PC-3 (cell line): ENCODE data around the gene ELMO3. TPM values are rescaled to one million over a fixed set of nuclear protein-coding genes. Genes with fewer than 3 reads are reported as not detected.
A peak's percentile ranks its signal among the peaks of the same experiment; 100 is the strongest.

ENCODE experiments used
- ATAC-seq: fragments of 200-7000 bp; cut with Tn5 transposase; 2 replicates; pipeline ENCODE4 v1.9.1; 2020; ENCODE audit warnings: mild to moderate bottlenecking, moderate library complexity
- BruUV-seq: library from RNA; stranded (reverse); fragments of 400-500 nt; replicated peaks from 2 replicates; lab custom pipeline; 2021; lab: Mats Ljungman, UMichigan
- CTCF ChIA-PET: fragments of 300-600 bp; sonication (Branson Sonifier 250); formaldehyde crosslinking; loops from one replicate; lab custom pipeline; 2022; ENCODE audit warnings: antibody characterized with exemption; lab: Charles Lee
- POLR2A ChIA-PET: fragments of 300-600 bp; sonication (Branson Sonifier 250); formaldehyde crosslinking; loops from one replicate; lab custom pipeline; 2022; ENCODE audit warnings: antibody characterized with exemption; ENCODE audit not compliant: unreplicated experiment; lab: Charles Lee
- DNase-seq: peaks from one replicate; pipeline ENCODE4 v3.0.0-alpha.2; 2015
- H2AFZ ChIP-seq: fragments of 300-600 bp; sonication (generic); 2 replicates; pipeline ENCODE4 v1.6.0; 2016; ENCODE audit warnings: antibody characterized with exemption, low read length
- H3F3A ChIP-seq: fragments of 300-600 bp; sonication (generic); one replicate; pipeline ENCODE4 v1.6.0; 2017; ENCODE audit warnings: antibody characterized with exemption, low read length, control low read depth, mild to moderate bottlenecking; ENCODE audit not compliant: unreplicated experiment
- H3K27ac ChIP-seq: fragments of 300-600 bp; sonication (generic); 2 replicates; pipeline ENCODE4 v1.5.1; 2016; ENCODE audit warnings: mild to moderate bottlenecking, low read length
- H3K27me3 ChIP-seq: fragments of 300-600 bp; sonication (generic); 2 replicates; pipeline ENCODE4 v1.6.1; 2016; ENCODE audit warnings: low read length, mixed read lengths
- H3K36me3 ChIP-seq: fragments of 300-600 bp; sonication (generic); 2 replicates; pipeline ENCODE4 v1.6.1; 2016; ENCODE audit warnings: low read depth, mixed run types, low read length, mixed read lengths
- H3K4me1 ChIP-seq: fragments of 300-600 bp; sonication (generic); 2 replicates; pipeline ENCODE4 v1.5.1; 2016; ENCODE audit warnings: low read length; ENCODE audit not compliant: insufficient read depth
- H3K4me2 ChIP-seq: fragments of 300-600 bp; sonication (generic); 2 replicates; pipeline ENCODE4 v1.6.0; 2016; ENCODE audit warnings: low read length
- H3K4me3 ChIP-seq: fragments of 300-600 bp; sonication (generic); 2 replicates; pipeline ENCODE4 v1.5.1; 2016; ENCODE audit warnings: mild to moderate bottlenecking, low read length, mixed read lengths
- H3K79me2 ChIP-seq: fragments of 300-600 bp; sonication (generic); 2 replicates; pipeline ENCODE4 v1.6.1; 2017; ENCODE audit warnings: low read length, mixed read lengths
- H3K9ac ChIP-seq: fragments of 300-600 bp; sonication (generic); 2 replicates; pipeline ENCODE4 v1.6.0; 2016; ENCODE audit warnings: mild to moderate bottlenecking, low read length
- H3K9me2 ChIP-seq: fragments of 300-600 bp; sonication (generic); replicated peaks from 2 replicates; pipeline ENCODE4 v1.6.1; 2016; ENCODE audit warnings: mixed run types, low read length, mixed read lengths
- H3K9me3 ChIP-seq: fragments of 300-600 bp; sonication (generic); 2 replicates; pipeline ENCODE4 v1.6.1; 2016; ENCODE audit warnings: low read length, mixed read lengths
- H4K20me1 ChIP-seq: fragments of 300-600 bp; sonication (generic); 2 replicates; pipeline ENCODE4 v1.6.1; 2016; ENCODE audit warnings: low read length, mixed read lengths
- CTCF ChIP-seq: fragments of 300-600 bp; sonication (generic); conservative IDR thresholded peaks from 2 replicates; pipeline ENCODE4 v1.5.1; 2017; ENCODE audit warnings: antibody characterized with exemption, low read depth, mild to moderate bottlenecking, low read length
- EZH2 ChIP-seq: fragments of 300-600 bp; sonication (generic); IDR thresholded peaks from one replicate; pipeline ENCODE4 v1.6.1; 2017; ENCODE audit warnings: antibody characterized with exemption, mild to moderate bottlenecking, low read length; ENCODE audit not compliant: unreplicated experiment
- EZH2phosphoT487 ChIP-seq: fragments of 300-600 bp; sonication (generic); IDR thresholded peaks from 2 replicates; pipeline ENCODE4 v1.6.1; 2018; ENCODE audit warnings: mild to moderate bottlenecking, antibody characterized with exemption, low read length, borderline replicate concordance
- intact Hi-C: fragments of 100-400 bp; cut with micrococcal nuclease; formaldehyde crosslinking; loops from 2 replicates; pipeline ENCODE4 v1.9.0; 2023
- total RNA-seq: library from RNA; depleted of rRNA; stranded (reverse); fragments of >200 nt; gene quantifications from 2 replicates; pipeline ENCODE4 v1.2.3, GENCODE V29; 2014

ELMO3 gene
- total RNA-seq, 1 experiment from 2014 or later, result 2.2 TPM

GRCh38 chr16:67227567-67227921 is 28.6 kb downstream of the ELMO3 start:
- H3K27ac ChIP-seq, result peak overlapping the region; percentile 58; the same call in 1 of the 2 replicates
- intact Hi-C loops, result no loop called here
- no peaks in the 10 kb centered on the region for H3F3A ChIP-seq
- no peak for TF ChIP-seq CTCF
- no peak for TF ChIP-seq EZH2
- TF ChIP-seq EZH2phosphoT487, result no peak
- ATAC-seq, result no peak
- H3K4me1 ChIP-seq, result peaks cover 12% of the 10 kb centered on the region; the same call in 1 of the 2 replicates
- H3K9ac ChIP-seq, result peak overlapping the region; percentile 94
- H4K20me1 ChIP-seq, result no peaks in the 10 kb centered on the region
- peak overlapping the region; percentile 84 for H3K4me2 ChIP-seq
- ChIA-PET POLR2A (interaction anchor here (0.6 kb wide), 1 partner anchor 20 kb away, joined by 3 read pairs; no protein-coding TSS in a partner anchor), CTCF (interaction anchor here (1.3 to 1.7 kb wide), 2 partner anchors 17 to 29 kb away, joined by 5 to 9 read pairs; partner anchors contain the start of gene ELMO3)
- H3K36me3 ChIP-seq, result peaks cover 18% of the 10 kb centered on the region; the same call in 1 of the 2 replicates
- no peaks in the 10 kb centered on the region for H3K9me2 ChIP-seq
- peaks cover 19% of the 10 kb centered on the region for H3K79me2 ChIP-seq
- no peaks in the 10 kb centered on the region for H3K9me3 ChIP-seq
- H2AFZ ChIP-seq, result peak overlapping the region; percentile 88; the same call in 1 of the 2 replicates
- no peaks in the 10 kb centered on the region for H3K27me3 ChIP-seq
- BruUV-seq, result no TSS peak
- no peak for DNase-seq
- peak overlapping the region; percentile 100 for H3K4me3 ChIP-seq

GRCh38 chr16:67228034-67228785 is 29.3 kb downstream of the ELMO3 start:
- no peaks in the 10 kb centered on the region for H4K20me1 ChIP-seq
- BruUV-seq, result no TSS peak
- TF ChIP-seq EZH2phosphoT487 (no peak), EZH2 (no peak), CTCF (no peak)
- no peak overlapping the region for H3K27ac ChIP-seq
- H3K79me2 ChIP-seq, result peaks cover 19% of the 10 kb centered on the region
- no peaks in the 10 kb centered on the region for H3K9me2 ChIP-seq
- no peak overlapping the region for H3K9ac ChIP-seq
- H3K4me2 ChIP-seq, result peak overlapping the region; percentile 84
- ChIA-PET POLR2A (no interaction called here), CTCF (interaction anchor here (1.7 kb wide), 1 partner anchor 16 kb away, joined by 5 read pairs; no protein-coding TSS in a partner anchor)
- intact Hi-C loops, result no loop called here
- no peak overlapping the region for H2AFZ ChIP-seq
- H3K9me3 ChIP-seq, result no peaks in the 10 kb centered on the region
- DNase-seq (no peak), ATAC-seq (no peak)
- H3K27me3 ChIP-seq, result no peaks in the 10 kb centered on the region
- H3K4me3 ChIP-seq, result peak overlapping the region; percentile 100
- H3K4me1 ChIP-seq, result peaks cover 12% of the 10 kb centered on the region; the same call in 1 of the 2 replicates
- no peaks in the 10 kb centered on the region for H3F3A ChIP-seq
- H3K36me3 ChIP-seq, result peaks cover 18% of the 10 kb centered on the region; the same call in 1 of the 2 replicates

- TF ChIP-seq EZH2phosphoT487 (no peak), EZH2 (no peak), CTCF (no peak)
- no peaks in the 10 kb centered on the region for H3F3A ChIP-seq
- DNase-seq (no peak), ATAC-seq (no peak)
- H3K36me3 ChIP-seq, result peaks cover 18% of the 10 kb centered on the region; the same call in 1 of the 2 replicates
- no peaks in the 10 kb centered on the region for H4K20me1 ChIP-seq
- no peak overlapping the region for H3K9ac ChIP-seq
- H2AFZ ChIP-seq, result no peak overlapping the region
- H3K27me3 ChIP-seq, result no peaks in the 10 kb centered on the region
- no peak overlapping the region for H3K27ac ChIP-seq
- H3K4me3 ChIP-seq, result no peak overlapping the region
- intact Hi-C loops, result no loop called here
- H3K4me2 ChIP-seq, result no peak overlapping the region
- H3K9me2 ChIP-seq, result no peaks in the 10 kb centered on the region
- H3K9me3 ChIP-seq, result no peaks in the 10 kb centered on the region
- POLR2A ChIA-PET, result no interaction called here
- no TSS peak for BruUV-seq
- CTCF ChIA-PET, result no interaction called here
- peaks cover 12% of the 10 kb centered on the region; the same call in 1 of the 2 replicates for H3K4me1 ChIP-seq
- peaks cover 19% of the 10 kb centered on the region for H3K79me2 ChIP-seq
Measured at GRCh38 chr16:67228905-67229304, 30.0 kb downstream of the ELMO3 start.
